Measurements from ENCODE around the gene RANBP10. TPM values are rescaled to one million over a fixed set of nuclear protein-coding genes. Genes with fewer than 3 reads are reported as not detected.

Gene RANBP10
- total and polyA plus RNA-seq, 2 of the 8 experiments (the other 6 are each of a cell fraction or from before 2014, with no cell fraction given): 14.2 to 16.8 TPM

GRCh38 chr16:67822511-67822910 is 16.2 kb upstream of the RANBP10 start:
- Histone ChIP-seq H3K4ac (replicated peaks; ENCODE audit: insufficient read length, low read depth, low read length) (no peak overlapping the region), H4K91ac (replicated peaks; ENCODE audit: insufficient read length, low read length) (no peak overlapping the region), H3K4me2 (ENCODE audit: insufficient read depth in 1 of 2, low read depth in 2 of 2, low read length in 2 of 2) (no peak overlapping the region), H3K4me1 (replicated peaks in 1 of 4; ENCODE audit: control insufficient read depth in 3 of 4, insufficient read depth in 4 of 4, low read length in 3 of 4) (peaks cover 0 to 2% (median 0%) of the 10 kb centered on the region in 4 experiments; a peak in 3 of 7 replicates), H2BK5ac (ENCODE audit: low read depth, low read length) (no peak overlapping the region), H2BK20ac (ENCODE audit: low read length) (no peak overlapping the region), H3K79me2 (ENCODE audit: control insufficient read depth in 1 of 2, insufficient read depth in 2 of 2, low read length in 2 of 2) (no peaks in the 10 kb centered on the region), H3K4me3 (ENCODE audit: extremely low read depth in 1 of 4, insufficient read depth in 2 of 4, low read depth in 3 of 4, low read length in 4 of 4) (no peak overlapping the region), H4K5ac (ENCODE audit: insufficient read length, low read depth, low read length) (no peak overlapping the region), H3K14ac (ENCODE audit: insufficient read length) (no peak overlapping the region), H3K79me1 (ENCODE audit: low read depth, low read length) (no peaks in the 10 kb centered on the region; the same call in 1 of the 2 replicates), H2BK12ac (ENCODE audit: low read depth, low read length) (no peak overlapping the region), H3K23me2 (ENCODE audit: low read depth, low read length) (no peaks in the 10 kb centered on the region), H3K18ac (ENCODE audit: extremely low read depth, low read length) (no peak overlapping the region), H4K8ac (ENCODE audit: extremely low read depth, insufficient read depth, low read length) (no peak overlapping the region), H3K36me3 (ENCODE audit: control insufficient read depth in 2 of 4, insufficient read depth in 4 of 4, low read length in 3 of 4) (peaks cover 3 to 5% (median 4%) of the 10 kb centered on the region in 4 experiments; a peak in 4 of 8 replicates), H3K56ac (replicated peaks; ENCODE audit: insufficient read length, low read depth, low read length) (no peak overlapping the region), H2BK15ac (ENCODE audit: low read length) (no peak overlapping the region; the same call in 1 of the 2 replicates), H4K20me1 (replicated peaks in 1 of 2; ENCODE audit: control insufficient read depth in 1 of 2, insufficient read depth in 2 of 2, low read length in 2 of 2) (peaks cover 0 to 2% of the 10 kb centered on the region in 2 experiments), H2AK5ac (ENCODE audit: low read depth, low read length) (no peak overlapping the region), H2BK120ac (replicated peaks; ENCODE audit: low read depth, low read length) (no peak overlapping the region), H3K27ac (ENCODE audit: low read depth, low read length) (no peak overlapping the region), H3K9me3 (ENCODE audit: insufficient read depth in 2 of 2, low read depth in 1 of 2, low read length in 1 of 2) (no peaks in the 10 kb centered on the region), H3K27me3 (replicated peaks in 1 of 4; ENCODE audit: control insufficient read depth in 3 of 4, extremely low read depth in 1 of 4, insufficient read depth in 3 of 4, low read length in 3 of 4) (no peaks in the 10 kb centered on the region; a peak in 1 of 7 replicates), H3K9ac (replicated peaks in 1 of 4; ENCODE audit: extremely low read depth in 1 of 4, low read depth in 3 of 4, low read length in 3 of 4) (no peak overlapping the region), H3K23ac (ENCODE audit: insufficient read length) (no peak overlapping the region), H2AFZ (ENCODE audit: low read length) (no peak overlapping the region)
- TF ChIP-seq, protein P1, sequence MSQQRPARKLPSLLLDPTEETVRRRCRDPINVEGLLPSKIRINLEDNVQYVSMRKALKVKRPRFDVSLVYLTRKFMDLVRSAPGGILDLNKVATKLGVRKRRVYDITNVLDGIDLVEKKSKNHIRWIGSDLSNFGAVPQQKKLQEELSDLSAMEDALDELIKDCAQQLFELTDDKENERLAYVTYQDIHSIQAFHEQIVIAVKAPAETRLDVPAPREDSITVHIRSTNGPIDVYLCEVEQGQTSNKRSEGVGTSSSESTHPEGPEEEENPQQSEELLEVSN (IDR thresholded peaks at IDR 0.05): no peak
- no peak for TF ChIP-seq JUN (IDR thresholded peaks at IDR 0.05; ENCODE audit: low read depth, low read length)
- no peak for TF ChIP-seq BRCA1 (IDR thresholded peaks at IDR 0.05; ENCODE audit: low read depth, low read length)
- TF ChIP-seq SIX5 (IDR thresholded peaks at IDR 0.05; ENCODE audit: low read depth, low read length): no peak
- TF ChIP-seq ZNF274 (IDR thresholded peaks at IDR 0.05; ENCODE audit: borderline replicate concordance, extremely low read depth, low read length): no peak
- no peak for TF ChIP-seq JUND (IDR thresholded peaks at IDR 0.05; ENCODE audit: low read length)
- POLR2A ChIA-PET (ENCODE audit: partially characterized antibody): interaction anchor here (2.5 kb wide), 1 partner anchor 10 kb away, joined by 15 read pairs; no protein-coding TSS in a partner anchor
- FAIRE-seq (no peak), DNase-seq (ENCODE audit: low read depth in 1 of 2, low spot score in 2 of 2) (no peak)
- CTCF ChIA-PET (ENCODE audit: partially characterized antibody): interaction anchor here (0.7 to 2.5 kb wide), 4 partner anchors 9 to 131 kb away, joined by 3 to 6 read pairs (median 4); no protein-coding TSS in a partner anchor
- WGBS, 2 experiments (ENCODE audit: extremely low coverage in 1 of 2, insufficient coverage in 1 of 2, insufficient read length in 1 of 2, insufficient replicate concordance in 2 of 2, low coverage in 1 of 2, low lambda C conversion rate in 2 of 2, missing lambda C conversion rate in 1 of 2): 80% methylated on average over 2 of the region's 2 CpGs; no CpG with 5 or more reads in 1 of the 2 experiments
